ENCODE data around the gene SENP1. TPM values are rescaled to one million over a fixed set of nuclear protein-coding genes. Genes with fewer than 3 reads are reported as not detected.

SENP1 gene
- total and polyA plus RNA-seq, 8 donors, result 1.9 to 8.9 (median 7.0) TPM

DNA sequence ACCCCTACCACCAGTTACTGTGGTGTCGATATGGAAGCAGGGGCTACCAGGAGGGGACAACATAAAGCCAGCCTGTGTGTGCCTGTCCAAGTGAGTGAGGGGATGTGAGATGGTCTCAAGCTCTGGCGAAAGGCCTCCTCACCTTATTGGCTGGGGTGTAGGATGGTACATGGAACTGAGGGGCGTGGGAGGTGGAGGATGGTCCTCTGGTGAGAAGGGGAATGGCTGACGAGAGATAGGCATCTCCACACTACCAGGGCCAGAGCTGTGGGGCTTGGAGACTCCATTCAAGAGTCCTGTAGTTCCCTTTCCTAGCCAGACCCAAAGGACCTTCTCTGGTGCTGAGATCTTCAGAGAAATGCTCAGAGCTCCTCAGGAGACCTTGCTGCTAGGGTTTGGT lies 69.1 kb downstream of the SENP1 start:
- TF ChIP-seq, protein P1, sequence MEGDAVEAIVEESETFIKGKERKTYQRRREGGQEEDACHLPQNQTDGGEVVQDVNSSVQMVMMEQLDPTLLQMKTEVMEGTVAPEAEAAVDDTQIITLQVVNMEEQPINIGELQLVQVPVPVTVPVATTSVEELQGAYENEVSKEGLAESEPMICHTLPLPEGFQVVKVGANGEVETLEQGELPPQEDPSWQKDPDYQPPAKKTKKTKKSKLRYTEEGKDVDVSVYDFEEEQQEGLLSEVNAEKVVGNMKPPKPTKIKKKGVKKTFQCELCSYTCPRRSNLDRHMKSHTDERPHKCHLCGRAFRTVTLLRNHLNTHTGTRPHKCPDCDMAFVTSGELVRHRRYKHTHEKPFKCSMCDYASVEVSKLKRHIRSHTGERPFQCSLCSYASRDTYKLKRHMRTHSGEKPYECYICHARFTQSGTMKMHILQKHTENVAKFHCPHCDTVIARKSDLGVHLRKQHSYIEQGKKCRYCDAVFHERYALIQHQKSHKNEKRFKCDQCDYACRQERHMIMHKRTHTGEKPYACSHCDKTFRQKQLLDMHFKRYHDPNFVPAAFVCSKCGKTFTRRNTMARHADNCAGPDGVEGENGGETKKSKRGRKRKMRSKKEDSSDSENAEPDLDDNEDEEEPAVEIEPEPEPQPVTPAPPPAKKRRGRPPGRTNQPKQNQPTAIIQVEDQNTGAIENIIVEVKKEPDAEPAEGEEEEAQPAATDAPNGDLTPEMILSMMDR (IDR thresholded peaks at IDR 0.05), result no peak
- no peak overlapping the region for H3K27ac ChIP-seq
- 69 to 73% methylated on average over 4 of the region's 4 CpGs for WGBS, 2 donors
- no peaks in the 10 kb centered on the region for H3K27me3 ChIP-seq
- DNase-seq, result no peak
- H3K4me1 ChIP-seq, result no peaks in the 10 kb centered on the region
- no peak for FAIRE-seq
- no peaks in the 10 kb centered on the region for H3K36me3 ChIP-seq
- no peaks in the 10 kb centered on the region for H3K9me3 ChIP-seq
- ATAC-seq, result no peak
- intact Hi-C loops (cut with DNase I), result no loop called here
- no peak overlapping the region for H3K4me3 ChIP-seq

DNA sequence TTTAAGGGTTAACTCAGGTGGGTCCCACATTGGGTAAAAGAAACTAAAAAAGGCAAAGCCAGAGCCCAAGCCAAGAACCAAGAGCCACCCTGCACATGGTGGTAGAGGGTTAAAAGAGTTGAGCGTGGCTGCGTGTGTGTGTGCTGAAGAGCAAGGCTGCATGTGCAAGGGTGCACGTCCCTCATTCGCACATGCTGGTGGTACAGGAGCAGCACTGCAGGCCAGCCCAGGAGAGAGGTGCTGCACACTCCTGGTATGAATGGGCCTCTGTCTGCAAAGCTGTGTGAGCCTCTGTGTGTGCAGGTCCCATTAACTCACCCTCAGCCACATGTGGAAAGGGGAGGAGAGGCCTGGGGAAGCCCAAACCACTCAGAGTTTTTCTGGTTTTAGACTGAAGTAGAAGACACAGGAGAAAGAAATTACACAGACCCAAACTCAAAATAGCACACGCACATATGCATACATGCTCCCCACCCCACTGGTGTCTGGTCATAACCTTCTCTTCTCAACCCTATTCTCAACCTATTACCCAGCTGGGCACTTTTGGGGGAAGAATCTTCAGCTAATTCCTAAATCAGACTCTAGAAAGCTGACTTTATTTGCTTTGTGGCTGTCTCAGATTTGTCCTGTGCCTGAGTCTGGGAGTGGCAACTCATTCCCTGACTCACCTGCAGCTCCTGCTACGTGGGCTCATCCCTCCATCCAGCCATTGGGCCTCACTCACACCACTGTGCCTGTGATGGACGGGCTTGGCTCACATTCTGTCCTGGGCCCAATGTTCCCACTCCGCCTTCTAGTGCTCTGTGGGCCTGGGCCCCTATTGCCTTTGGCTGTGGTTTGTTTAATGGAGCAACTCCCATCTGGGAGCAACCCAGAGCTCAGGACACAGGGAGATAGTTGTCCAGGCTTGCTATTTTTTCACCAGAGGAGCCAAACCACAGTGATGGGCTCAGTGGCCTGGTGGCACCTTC lies 70.8 kb downstream of the SENP1 start:
- DNase-seq (no peak), FAIRE-seq (no peak), ATAC-seq (no peak)
- Histone ChIP-seq H3K9me3 (no peaks in the 10 kb centered on the region), H3K36me3 (no peaks in the 10 kb centered on the region), H3K4me3 (no peak overlapping the region), H3K27ac (no peak overlapping the region), H3K4me1 (no peaks in the 10 kb centered on the region), H3K27me3 (no peaks in the 10 kb centered on the region)
- intact Hi-C loops (cut with DNase I), result no loop called here
- TF ChIP-seq, protein P1 (IDR thresholded peaks at IDR 0.05), result no peak
- 86 to 90% methylated on average over 8 of the region's 8 CpGs for WGBS, 2 donors

DNA sequence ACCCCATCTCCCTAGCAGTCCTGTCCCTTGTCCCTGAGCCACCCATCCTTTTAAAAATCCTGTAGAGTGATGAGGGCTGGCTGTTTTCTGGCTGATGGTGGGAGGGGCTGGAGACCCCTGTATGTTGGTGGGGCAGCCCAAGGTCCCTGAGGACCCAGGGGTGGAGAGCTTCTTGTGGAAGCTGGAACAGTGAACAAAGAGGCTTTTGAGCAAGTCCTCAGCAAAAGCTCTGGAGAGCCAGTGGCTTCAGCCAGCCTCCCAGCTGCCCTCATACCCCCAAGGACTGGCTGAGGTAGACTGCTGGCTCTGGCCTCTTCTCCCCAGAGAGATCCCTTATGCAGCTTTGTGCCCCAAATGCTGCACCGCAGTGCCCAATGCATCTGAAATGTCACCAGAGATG lies 72.4 kb downstream of the SENP1 start:
- H3K9me3 ChIP-seq, result no peaks in the 10 kb centered on the region
- no peak overlapping the region for H3K4me3 ChIP-seq
- no peaks in the 10 kb centered on the region for H3K36me3 ChIP-seq
- H3K27me3 ChIP-seq, result no peaks in the 10 kb centered on the region
- H3K4me1 ChIP-seq, result no peaks in the 10 kb centered on the region
- FAIRE-seq (no peak), DNase-seq (no peak), ATAC-seq (no peak)
- H3K27ac ChIP-seq, result no peak overlapping the region
- WGBS, 2 donors, result 91% methylated on average over 1 of the region's 1 CpG
- TF ChIP-seq, protein P1 (IDR thresholded peaks at IDR 0.05), result no peak
- intact Hi-C loops (cut with DNase I), result no loop called here

DNA sequence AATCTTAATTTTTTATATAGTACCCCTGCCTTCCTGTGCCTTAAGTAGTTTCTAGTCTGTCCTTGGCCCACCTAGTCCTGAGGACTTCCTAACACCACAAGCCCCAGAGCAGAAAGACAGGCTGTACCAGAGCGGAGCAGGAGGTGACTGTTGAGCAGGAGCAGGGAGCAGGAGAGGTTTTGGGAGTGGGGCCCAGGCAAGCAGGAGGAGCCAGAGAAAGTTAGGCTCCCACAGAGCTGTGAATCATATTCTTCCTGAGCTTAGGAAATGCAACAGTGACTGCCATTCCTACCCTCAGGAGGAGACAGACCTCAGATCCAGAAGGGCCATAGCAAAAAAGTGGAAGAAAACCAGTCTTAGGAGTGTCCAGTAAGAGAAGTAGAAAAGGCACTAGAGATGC lies 73.3 kb downstream of the SENP1 start:
- Histone ChIP-seq H3K9me3 (no peaks in the 10 kb centered on the region), H3K4me1 (no peaks in the 10 kb centered on the region), H3K36me3 (no peaks in the 10 kb centered on the region), H3K27me3 (no peaks in the 10 kb centered on the region), H3K4me3 (no peak overlapping the region), H3K27ac (no peak overlapping the region)
- TF ChIP-seq, protein P1 (IDR thresholded peaks at IDR 0.05), result no peak
- DNase-seq (no peak), ATAC-seq (no peak), FAIRE-seq (no peak)
- intact Hi-C loops (cut with DNase I), result no loop called here
- 96 to 100% methylated on average over 1 of the region's 1 CpG for WGBS, 2 donors
